Neuronal stem cell (in vitro differentiated cells): Measurements from ENCODE around the gene GRM4.

Source experiments
- DNase-seq: peaks from one replicate; pipeline ENCODE4 v3.0.0-alpha.2; 2013; ENCODE audit warnings: low spot score
- H2AFZ ChIP-seq: one replicate; pipeline ENCODE4 v1.6.1; 2013; ENCODE audit warnings: mild to moderate bottlenecking, low read length, inconsistent platforms
- H2AK5ac ChIP-seq: 2 replicates; pipeline ENCODE4 v1.6.1; 2013; ENCODE audit warnings: low read depth, mild to moderate bottlenecking, inconsistent platforms, low read length, moderate library complexity, mixed read lengths
- H2BK120ac ChIP-seq: 2 replicates; pipeline ENCODE4 v1.6.1; 2013; ENCODE audit warnings: low read depth, mild to moderate bottlenecking, inconsistent platforms, low read length, moderate library complexity, mixed read lengths
- H2BK12ac ChIP-seq: one replicate; pipeline ENCODE4 v1.6.1; 2013; ENCODE audit warnings: low read length, inconsistent platforms
- H2BK15ac ChIP-seq: 2 replicates; pipeline ENCODE4 v1.6.1; 2013; ENCODE audit warnings: mild to moderate bottlenecking, low read length, inconsistent platforms, mixed read lengths
- H2BK5ac ChIP-seq: one replicate; pipeline ENCODE4 v1.6.1; 2013; ENCODE audit warnings: inconsistent platforms, mild to moderate bottlenecking, low read length, moderate library complexity
- H3K14ac ChIP-seq: one replicate; pipeline ENCODE4 v1.6.1; 2013; ENCODE audit warnings: low read length, inconsistent platforms
- H3K18ac ChIP-seq: 2 replicates; pipeline ENCODE4 v1.6.1; 2013; ENCODE audit warnings: low read length, inconsistent platforms
- H3K23ac ChIP-seq: 2 replicates; pipeline ENCODE4 v1.6.1; 2013; ENCODE audit warnings: low read depth, mild to moderate bottlenecking, mixed read lengths, low read length, inconsistent platforms; ENCODE audit not compliant: poor library complexity
- H3K27ac ChIP-seq: replicated peaks from 3 replicates; pipeline ENCODE4 v1.5.1; 2013; ENCODE audit warnings: low read length, inconsistent platforms
- H3K27me3 ChIP-seq, 3 experiments: 2 replicates each; pipeline ENCODE4 v1.6.1; 2013; ENCODE audit warnings: low read length in 3 of 3, mild to moderate bottlenecking in 2 of 3, inconsistent platforms in 1 of 3, low read depth in 1 of 3, mixed read lengths in 1 of 3, moderate library complexity in 1 of 3; ENCODE audit not compliant: control insufficient read depth in 3 of 3, insufficient read depth in 3 of 3
- H3K36me3 ChIP-seq, 2 donors: replicated peaks in 1 of 2; 2 replicates each; pipeline ENCODE4 v1.6.1; 2013; ENCODE audit warnings: low read length in 2 of 2; ENCODE audit not compliant: control insufficient read depth in 2 of 2, insufficient read depth in 2 of 2
- H3K4ac ChIP-seq: 2 replicates; pipeline ENCODE4 v1.6.1; 2013; ENCODE audit warnings: inconsistent platforms, mild to moderate bottlenecking, low read length, moderate library complexity
- H3K4me1 ChIP-seq, 2 donors: 1 replicate in 1 of 2; 2 replicates in 1 of 2; pipeline ENCODE4 v1.6.1; 2013; ENCODE audit warnings: low read length in 2 of 2, low read depth in 1 of 2; ENCODE audit not compliant: control insufficient read depth in 2 of 2, insufficient read depth in 1 of 2
- H3K4me2 ChIP-seq: one replicate; pipeline ENCODE4 v1.6.1; 2013; ENCODE audit warnings: mild to moderate bottlenecking, low read length, inconsistent platforms; ENCODE audit not compliant: insufficient read depth, poor library complexity, severe bottlenecking
- H3K4me3 ChIP-seq, 2 donors: 2 replicates each; pipeline ENCODE4 v1.5.1; 2013; ENCODE audit warnings: low read length in 2 of 2, mild to moderate bottlenecking in 2 of 2, inconsistent platforms in 1 of 2, moderate library complexity in 1 of 2
- H3K79me1 ChIP-seq: one replicate; pipeline ENCODE4 v1.6.1; 2013; ENCODE audit warnings: low read depth, mild to moderate bottlenecking, inconsistent platforms, low read length, moderate library complexity
- H3K9ac ChIP-seq: one replicate; pipeline ENCODE4 v1.6.1; 2013; ENCODE audit warnings: mild to moderate bottlenecking, low read depth, low read length, inconsistent platforms; ENCODE audit not compliant: poor library complexity
- H3K9me3 ChIP-seq, 2 donors: replicated peaks in 1 of 2; 2 replicates each; pipeline versions ENCODE3 to v1.6.1; 2013; ENCODE audit warnings: low read length in 2 of 2, mild to moderate bottlenecking in 2 of 2, inconsistent platforms in 1 of 2, low read depth in 1 of 2, mixed read lengths in 1 of 2, moderate library complexity in 1 of 2; ENCODE audit not compliant: control insufficient read depth in 2 of 2, insufficient read depth in 1 of 2
- H4K8ac ChIP-seq: one replicate; pipeline ENCODE4 v1.6.1; 2013; ENCODE audit warnings: low read depth, mild to moderate bottlenecking, inconsistent platforms, low read length, moderate library complexity
- H4K91ac ChIP-seq: one replicate; pipeline ENCODE4 v1.6.1; 2013; ENCODE audit warnings: low read length, low read depth, mild to moderate bottlenecking, inconsistent platforms; ENCODE audit not compliant: poor library complexity
- WGBS, 2 donors: extraction: QIAGEN DNeasy Blood & Tissue Kit; methylation state at CpG; one replicate each; pipeline ENCODE4 v1.1.7; 2013; ENCODE audit warnings: missing lambda C conversion rate in 2 of 2, mixed read lengths in 1 of 2; ENCODE audit not compliant: insufficient read length in 2 of 2, insufficient replicate concordance in 1 of 2; ENCODE audit errors: extremely low coverage in 2 of 2; 5-methylcytosine and 5-hydroxymethylcytosine counted together

Gene GRM4

GRCh38 chr6:34092631-34093030 lies 53.3 kb downstream of the GRM4 start:
- H3K9ac ChIP-seq, result no peak overlapping the region
- DNase-seq, result no peak
- no peaks in the 10 kb centered on the region for H3K9me3 ChIP-seq
- H2BK5ac ChIP-seq, result no peak overlapping the region
- no peak overlapping the region for H3K4ac ChIP-seq
- H2BK15ac ChIP-seq, result no peak overlapping the region
- H3K18ac ChIP-seq, result peak overlapping the region; percentile 32
- no peak overlapping the region for H3K23ac ChIP-seq
- no peak overlapping the region for H3K14ac ChIP-seq
- no peak overlapping the region for H4K91ac ChIP-seq
- H2AFZ ChIP-seq, result no peak overlapping the region
- peaks cover 0 to 4% of the 10 kb centered on the region in 2 donors for H3K4me1 ChIP-seq
- H3K79me1 ChIP-seq, result no peaks in the 10 kb centered on the region
- H3K27ac ChIP-seq, result no peak overlapping the region
- H3K27me3 ChIP-seq, result peaks cover 0 to 3% (median 0%) of the 10 kb centered on the region in 3 experiments
- no peak overlapping the region for H4K8ac ChIP-seq
- peak overlapping the region; percentile 60 for H2AK5ac ChIP-seq
- H3K4me3 ChIP-seq, result no peak overlapping the region
- no peak overlapping the region for H3K4me2 ChIP-seq
- H2BK120ac ChIP-seq, result no peak overlapping the region
- H3K36me3 ChIP-seq, result no peaks in the 10 kb centered on the region
- H2BK12ac ChIP-seq, result no peak overlapping the region
- WGBS, 2 donors, result no CpG with 5 or more reads among the region's 10 CpGs

DNA sequence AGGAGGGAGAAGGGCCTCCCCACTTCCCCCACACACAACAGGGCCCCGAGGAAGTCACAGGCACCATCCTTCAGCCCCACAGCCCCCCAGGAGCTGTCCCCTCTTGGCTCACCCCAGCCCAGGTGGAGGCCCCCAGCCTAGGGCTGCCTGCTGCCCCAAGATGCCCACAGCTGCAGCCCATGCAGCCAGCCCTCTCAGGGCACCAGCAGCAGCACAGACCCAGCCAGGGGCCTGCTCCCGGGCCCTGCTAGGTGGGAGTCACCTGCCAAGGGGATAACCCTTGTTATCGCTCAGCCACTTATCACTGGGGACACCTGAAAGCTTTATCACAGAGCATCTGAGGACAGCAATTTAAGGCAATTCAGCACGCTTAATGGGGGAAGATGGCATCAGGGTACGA lies 55.0 kb downstream of the GRM4 start:
- Histone ChIP-seq H3K9ac (no peak overlapping the region), H2AFZ (no peak overlapping the region), H3K9me3 (no peaks in the 10 kb centered on the region), H3K27me3 (peaks cover 0 to 3% (median 0%) of the 10 kb centered on the region in 3 experiments), H3K4ac (no peak overlapping the region), H3K14ac (no peak overlapping the region), H3K4me1 (no peaks in the 10 kb centered on the region), H3K4me3 (no peak overlapping the region), H2AK5ac (no peak overlapping the region), H3K18ac (no peak overlapping the region), H3K23ac (no peak overlapping the region), H2BK5ac (peak overlapping the region; percentile 45), H3K79me1 (no peaks in the 10 kb centered on the region), H2BK15ac (no peak overlapping the region), H4K91ac (peak overlapping the region; percentile 1), H3K36me3 (no peaks in the 10 kb centered on the region), H4K8ac (no peak overlapping the region), H2BK120ac (no peak overlapping the region), H3K4me2 (no peak overlapping the region), H3K27ac (no peak overlapping the region), H2BK12ac (no peak overlapping the region)
- no peak for DNase-seq
- no CpG with 5 or more reads among the region's 5 CpGs for WGBS, 2 donors

GRCh38 chr6:34090529-34090928 lies 55.4 kb downstream of the GRM4 start:
- no peak overlapping the region for H4K8ac ChIP-seq
- H3K14ac ChIP-seq, result no peak overlapping the region
- no peak overlapping the region for H2AK5ac ChIP-seq
- peaks cover 0 to 2% of the 10 kb centered on the region in 2 donors for H3K9me3 ChIP-seq
- peaks cover 0 to 3% (median 0%) of the 10 kb centered on the region in 3 experiments for H3K27me3 ChIP-seq
- peak overlapping the region; percentile 1 for H4K91ac ChIP-seq
- no peak overlapping the region for H2BK12ac ChIP-seq
- no peaks in the 10 kb centered on the region for H3K36me3 ChIP-seq
- peak overlapping the region; percentile 45 for H2BK5ac ChIP-seq
- no peak overlapping the region for H3K4me3 ChIP-seq
- no peak overlapping the region for H3K18ac ChIP-seq
- no peak overlapping the region for H3K23ac ChIP-seq
- no peaks in the 10 kb centered on the region for H3K4me1 ChIP-seq
- no peak for DNase-seq
- H2AFZ ChIP-seq, result no peak overlapping the region
- no peaks in the 10 kb centered on the region for H3K79me1 ChIP-seq
- H3K4ac ChIP-seq, result no peak overlapping the region
- no peak overlapping the region for H3K4me2 ChIP-seq
- no peak overlapping the region for H2BK15ac ChIP-seq
- no peak overlapping the region for H3K27ac ChIP-seq
- WGBS, 2 donors, result no CpG with 5 or more reads among the region's 9 CpGs
- H3K9ac ChIP-seq, result no peak overlapping the region
- no peak overlapping the region for H2BK120ac ChIP-seq

DNA sequence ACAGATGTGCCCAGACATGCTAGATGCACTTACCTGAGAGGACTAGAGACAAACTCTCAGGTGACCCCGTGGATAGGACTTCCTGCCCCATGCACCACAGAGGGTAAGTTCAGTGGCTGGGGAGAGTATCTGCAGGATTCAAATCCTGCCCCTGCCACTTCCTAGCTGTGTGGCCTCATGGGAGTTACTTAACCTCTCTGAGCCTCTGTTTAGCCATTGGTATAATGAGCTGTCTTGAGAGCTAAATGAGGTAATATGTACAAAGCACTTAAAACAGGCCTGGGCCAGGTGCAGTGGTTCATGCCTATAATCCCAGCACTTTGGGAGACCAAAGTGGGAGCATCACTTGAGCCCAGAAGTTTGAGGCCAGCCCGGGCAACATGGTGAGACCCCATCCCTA lies 59.3 kb downstream of the GRM4 start:
- no CpG with 5 or more reads among the region's 2 CpGs for WGBS, 2 donors
- H3K23ac ChIP-seq, result no peak overlapping the region
- no peaks in the 10 kb centered on the region for H3K36me3 ChIP-seq
- H3K18ac ChIP-seq, result no peak overlapping the region
- no peak overlapping the region for H3K9ac ChIP-seq
- no peak overlapping the region for H2BK120ac ChIP-seq
- H3K4me3 ChIP-seq, result no peak overlapping the region
- no peak overlapping the region for H2BK15ac ChIP-seq
- H2BK5ac ChIP-seq, result no peak overlapping the region
- H3K27ac ChIP-seq, result no peak overlapping the region
- no peak overlapping the region for H4K8ac ChIP-seq
- H3K27me3 ChIP-seq, result peaks cover 0 to 7% (median 0%) of the 10 kb centered on the region in 3 experiments
- no peak overlapping the region for H3K14ac ChIP-seq
- no peak overlapping the region for H2AFZ ChIP-seq
- no peak overlapping the region for H2BK12ac ChIP-seq
- no peaks in the 10 kb centered on the region for H3K79me1 ChIP-seq
- no peak overlapping the region for H2AK5ac ChIP-seq
- peaks cover 0 to 13% of the 10 kb centered on the region in 2 donors for H3K4me1 ChIP-seq
- peaks cover 0 to 2% of the 10 kb centered on the region in 2 donors for H3K9me3 ChIP-seq
- H3K4me2 ChIP-seq, result no peak overlapping the region
- H3K4ac ChIP-seq, result no peak overlapping the region
- DNase-seq, result no peak
- no peak overlapping the region for H4K91ac ChIP-seq
